ENCODE data around the gene ENTPD2. TPM values are rescaled to one million over a fixed set of nuclear protein-coding genes. Genes with fewer than 3 reads are reported as not detected.

Gene ENTPD2
- total and polyA plus RNA-seq, 8 donors = 0.91 to 6.5 (median 2.7) TPM

GRCh38 chr9:137049544-137050449, 4.1 kb downstream of the ENTPD2 start:
- Histone ChIP-seq H3K4me1 (peaks cover 7 to 20% (median 16%) of the 10 kb centered on the region in 3 donors), H3K36me3 (no peaks in the 10 kb centered on the region), H3K4me3 (no peak overlapping the region), H3K27me3 (peaks cover 0 to 7% (median 0%) of the 10 kb centered on the region in 4 donors), H3K27ac (no peak overlapping the region), H3K9me3 (no peaks in the 10 kb centered on the region)
- DNase-seq = peak; percentile 63 to 90 (median 80)
- WGBS, 2 donors = 32 to 35% methylated on average over 38 of the region's 38 CpGs
- ATAC-seq = peak; percentile 29 to 46 (median 39)
- intact Hi-C loops (cut with DNase I) = loop anchor here in 1 of 3 donors (2.0 kb wide), 1 partner anchor 15 kb away; no protein-coding TSS in a partner anchor
- TF ChIP-seq, protein P1, sequence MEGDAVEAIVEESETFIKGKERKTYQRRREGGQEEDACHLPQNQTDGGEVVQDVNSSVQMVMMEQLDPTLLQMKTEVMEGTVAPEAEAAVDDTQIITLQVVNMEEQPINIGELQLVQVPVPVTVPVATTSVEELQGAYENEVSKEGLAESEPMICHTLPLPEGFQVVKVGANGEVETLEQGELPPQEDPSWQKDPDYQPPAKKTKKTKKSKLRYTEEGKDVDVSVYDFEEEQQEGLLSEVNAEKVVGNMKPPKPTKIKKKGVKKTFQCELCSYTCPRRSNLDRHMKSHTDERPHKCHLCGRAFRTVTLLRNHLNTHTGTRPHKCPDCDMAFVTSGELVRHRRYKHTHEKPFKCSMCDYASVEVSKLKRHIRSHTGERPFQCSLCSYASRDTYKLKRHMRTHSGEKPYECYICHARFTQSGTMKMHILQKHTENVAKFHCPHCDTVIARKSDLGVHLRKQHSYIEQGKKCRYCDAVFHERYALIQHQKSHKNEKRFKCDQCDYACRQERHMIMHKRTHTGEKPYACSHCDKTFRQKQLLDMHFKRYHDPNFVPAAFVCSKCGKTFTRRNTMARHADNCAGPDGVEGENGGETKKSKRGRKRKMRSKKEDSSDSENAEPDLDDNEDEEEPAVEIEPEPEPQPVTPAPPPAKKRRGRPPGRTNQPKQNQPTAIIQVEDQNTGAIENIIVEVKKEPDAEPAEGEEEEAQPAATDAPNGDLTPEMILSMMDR (IDR thresholded peaks at IDR 0.05) = peak; percentile 57 to 61 (median 57)
- no peak for FAIRE-seq

GRCh38 chr9:137048655-137049543, 5.0 kb downstream of the ENTPD2 start:
- H3K9me3 ChIP-seq = no peaks in the 10 kb centered on the region
- intact Hi-C loops (cut with DNase I) = loop anchor here in 1 of 3 donors (2.0 kb wide), 1 partner anchor 16 kb away; no protein-coding TSS in a partner anchor
- no peaks in the 10 kb centered on the region for H3K36me3 ChIP-seq
- ATAC-seq (no peak), FAIRE-seq (no peak), DNase-seq (no peak)
- H3K4me1 ChIP-seq = peaks cover 5 to 23% (median 10%) of the 10 kb centered on the region in 3 donors
- H3K27me3 ChIP-seq = peaks cover 0 to 7% (median 0%) of the 10 kb centered on the region in 4 donors
- WGBS, 2 donors = 25 to 39% methylated on average over 39 to 72 of the region's 72 CpGs
- H3K4me3 ChIP-seq = no peak overlapping the region
- H3K27ac ChIP-seq = no peak overlapping the region
- TF ChIP-seq, protein P1 (IDR thresholded peaks at IDR 0.05) = no peak

DNA sequence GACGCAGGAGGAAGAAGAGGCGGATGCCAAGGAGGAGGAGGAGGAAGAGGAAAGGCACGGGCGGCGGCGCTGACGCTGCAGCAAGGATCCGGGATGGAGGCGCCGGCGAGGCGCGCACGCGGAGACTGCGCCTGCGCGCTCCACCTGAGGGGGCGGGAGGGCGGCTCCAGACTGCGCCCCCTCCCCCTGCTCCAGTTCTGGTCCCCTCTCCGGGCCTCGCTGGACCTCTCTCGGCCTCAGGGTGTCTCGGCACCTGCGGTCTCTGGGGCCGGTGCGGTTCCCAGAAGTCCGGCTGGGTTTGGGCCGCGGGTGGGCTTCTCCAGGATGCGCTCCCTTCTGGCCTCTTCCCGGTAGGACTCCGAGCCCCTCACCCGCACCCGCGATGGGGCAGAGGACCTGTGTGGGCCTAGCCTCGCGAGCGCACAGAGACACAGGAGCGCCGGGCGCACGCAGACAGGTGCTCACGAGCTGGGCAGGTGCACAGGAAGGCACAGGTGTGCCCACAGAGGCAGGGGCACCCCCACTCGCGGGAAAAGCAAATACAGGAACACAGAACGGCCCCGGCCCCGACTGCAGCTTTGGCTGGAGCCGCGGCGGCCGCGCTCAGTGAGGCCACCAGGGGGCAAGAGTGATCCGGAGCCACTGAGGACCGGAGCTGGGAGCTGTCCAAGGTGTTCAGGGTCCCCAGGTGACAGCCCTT, 7.6 kb downstream of the ENTPD2 start, which contains the start of gene NPDC1:
TSS of gene NPDC1 (minus strand) at position 90 of the 700 bp plus-strand sequence. CDS start 188 bp downstream, outside the sequence.
- Histone ChIP-seq H3K9me3 (no peaks in the 10 kb centered on the region), H3K27ac (peak within 1 kb of the TSS; percentile 13 to 63 (median 52)), H3K4me1 (peaks cover 5 to 19% (median 10%) of the 10 kb centered on the region in 3 donors), H3K36me3 (no peaks in the 10 kb centered on the region), H3K4me3 (peak within 1 kb of the TSS; percentile 30 to 69 (median 48)), H3K27me3 (peaks cover 0 to 7% (median 0%) of the 10 kb centered on the region in 4 donors)
- 1% methylated on average over 55 to 57 of the region's 57 CpGs for WGBS, 2 donors
- TF ChIP-seq, protein P1 (IDR thresholded peaks at IDR 0.05) = peak; percentile 69 to 87 (median 81)
- DNase-seq (peak in 5 of 6 donors; percentile 78 to 93 (median 88)), ATAC-seq (peak; percentile 63 to 80 (median 76)), FAIRE-seq (no peak)
- intact Hi-C loops (cut with DNase I) = no loop called here

DNA sequence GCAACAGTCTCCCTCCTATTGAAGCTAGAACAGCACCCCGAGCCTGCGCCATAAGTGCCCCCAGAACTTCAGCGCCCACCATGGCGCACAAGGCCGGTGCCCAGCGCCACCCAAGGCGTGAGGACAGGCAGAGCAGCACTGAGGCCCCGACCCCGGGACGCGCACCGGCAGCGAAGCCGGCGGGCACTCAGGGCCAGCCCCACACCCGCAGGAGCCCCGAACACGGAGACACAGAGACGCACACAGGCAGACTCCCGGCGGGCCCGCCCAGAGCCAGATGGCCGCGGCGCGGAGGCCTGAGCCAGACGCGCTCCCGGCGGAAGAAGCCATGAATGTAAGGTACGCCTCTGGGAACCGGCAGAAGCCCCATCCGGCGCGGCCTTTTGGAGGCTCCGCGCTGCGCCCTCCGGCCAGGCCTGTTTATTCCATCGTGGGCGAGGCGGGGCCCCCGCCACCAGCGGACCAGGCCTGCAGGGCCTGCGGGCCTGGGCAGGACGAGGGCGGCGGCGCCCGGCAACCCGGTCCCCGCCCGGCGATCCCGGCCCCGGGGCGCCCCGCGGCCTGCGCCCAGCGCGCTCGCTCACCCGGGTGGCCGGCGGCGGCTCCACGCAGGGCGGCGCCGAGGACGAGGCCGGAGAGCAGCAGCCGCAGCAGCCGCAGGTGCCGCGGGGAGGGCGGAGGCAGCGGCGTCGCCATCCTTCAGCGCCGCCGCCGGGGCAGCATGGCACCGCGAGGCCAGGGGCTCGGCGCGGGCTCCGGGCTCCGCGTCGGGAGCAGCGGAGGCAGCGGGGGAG, 8.4 kb downstream of the ENTPD2 start:
- Histone ChIP-seq H3K36me3 (no peaks in the 10 kb centered on the region), H3K4me1 (peaks cover 5 to 19% (median 10%) of the 10 kb centered on the region in 3 donors), H3K4me3 (peak overlapping the region; percentile 30 to 69 (median 48)), H3K9me3 (no peaks in the 10 kb centered on the region), H3K27ac (peak overlapping the region in 3 of 4 donors; percentile 42 to 63 (median 63)), H3K27me3 (peaks cover 0 to 7% (median 0%) of the 10 kb centered on the region in 4 donors)
- intact Hi-C loops (cut with DNase I) = no loop called here
- TF ChIP-seq, protein P1 (IDR thresholded peaks at IDR 0.05) = no peak
- FAIRE-seq (no peak), ATAC-seq (peak; percentile 10 to 31 (median 19)), DNase-seq (peak in 1 of 6 donors; percentile 62)
- 3 to 8% methylated on average over 66 to 96 of the region's 96 CpGs for WGBS, 2 donors
